Measurements from ENCODE around the gene JAK3. TPM values are rescaled to one million over a fixed set of nuclear protein-coding genes. Genes with fewer than 3 reads are reported as not detected.

The JAK3 gene
- total and polyA plus RNA-seq, 10 of the 15 experiments (the other 5 are each of a cell fraction or from before 2014, with no cell fraction given), result 7.8 to 67.9 (median 33.3) TPM

DNA sequence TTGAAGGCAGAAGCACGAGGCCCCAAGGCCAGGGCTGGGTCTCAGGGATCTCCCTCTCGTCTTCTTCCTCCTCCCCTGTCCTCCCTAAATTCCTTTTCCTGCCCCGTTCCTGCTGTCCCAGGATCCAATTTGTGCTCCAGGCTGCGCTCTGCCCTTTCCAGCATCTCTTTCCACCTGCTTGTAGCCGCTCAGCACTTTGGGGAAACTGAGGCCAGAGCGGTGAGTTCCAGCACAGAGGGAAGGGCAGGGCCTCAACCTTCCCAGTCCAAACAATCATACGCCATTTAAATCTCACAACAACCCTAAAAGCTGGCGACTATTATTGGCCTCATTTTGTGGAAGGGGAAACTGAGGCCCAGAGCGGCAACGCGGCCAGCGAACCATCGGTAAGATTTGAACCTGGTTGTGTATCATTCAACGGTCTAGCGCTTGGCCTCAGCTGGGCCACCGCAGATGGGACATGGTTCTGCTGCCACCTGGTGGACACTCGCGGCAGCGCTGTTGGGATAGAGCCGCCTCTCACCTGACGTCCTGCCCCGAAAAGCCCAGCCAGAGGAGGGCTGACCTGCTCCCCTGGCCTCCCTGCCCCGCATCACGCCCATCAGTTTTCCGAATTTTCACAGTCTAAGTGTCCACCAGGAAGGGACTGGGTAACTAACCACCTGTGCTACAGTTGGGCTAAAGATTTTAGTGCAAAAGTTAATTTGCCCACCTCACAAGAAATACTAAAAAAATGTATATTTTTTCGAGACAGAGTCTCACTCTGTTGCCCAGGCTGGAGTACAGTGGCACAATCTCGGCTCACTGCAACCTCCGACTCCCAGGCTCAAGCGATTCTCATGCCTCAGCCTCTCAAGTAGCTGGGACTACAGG lies 7.7 kb upstream of the JAK3 start (continued):
- TF ChIP-seq FOS (IDR thresholded peaks at IDR 0.05; ENCODE audit: borderline replicate concordance, extremely low read depth, insufficient read length), result no peak
- no peak for TF ChIP-seq ZNF217 (IDR thresholded peaks at IDR 0.05)
- no peak for TF ChIP-seq USF2 (IDR thresholded peaks at IDR 0.05; ENCODE audit: borderline replicate concordance, low read depth, low read length)
- TF ChIP-seq RAD51 (IDR thresholded peaks at IDR 0.05), result no peak
- TF ChIP-seq SREBF1 (IDR thresholded peaks at IDR 0.05; ENCODE audit: low read length), result no peak
- no peak for TF ChIP-seq DPF2 (IDR thresholded peaks at IDR 0.05)
- TF ChIP-seq SREBF2 (IDR thresholded peaks at IDR 0.05; ENCODE audit: low read length), result no peak
- TF ChIP-seq SUZ12 (IDR thresholded peaks at IDR 0.05; ENCODE audit: unreplicated experiment), result no peak
- no peak for TF ChIP-seq RELB (IDR thresholded peaks at IDR 0.05; ENCODE audit: low read depth)
- TF ChIP-seq IKZF1 (conservative IDR thresholded peaks at IDR 0.05), result no peak
- TF ChIP-seq E2F4 (IDR thresholded peaks at IDR 0.05; ENCODE audit: low read depth, low read length), result no peak
- no peak for TF ChIP-seq MYB (IDR thresholded peaks at IDR 0.05; ENCODE audit: borderline replicate concordance, low read depth, low read length)
- no peak for TF ChIP-seq NFXL1 (IDR thresholded peaks at IDR 0.05; ENCODE audit: borderline replicate concordance)
- no peak for TF ChIP-seq GABPA (IDR thresholded peaks at IDR 0.05; ENCODE audit: low read depth)
- no peak for TF ChIP-seq CBFB (IDR thresholded peaks at IDR 0.05; ENCODE audit: low read depth)
- TF ChIP-seq, protein P1, sequence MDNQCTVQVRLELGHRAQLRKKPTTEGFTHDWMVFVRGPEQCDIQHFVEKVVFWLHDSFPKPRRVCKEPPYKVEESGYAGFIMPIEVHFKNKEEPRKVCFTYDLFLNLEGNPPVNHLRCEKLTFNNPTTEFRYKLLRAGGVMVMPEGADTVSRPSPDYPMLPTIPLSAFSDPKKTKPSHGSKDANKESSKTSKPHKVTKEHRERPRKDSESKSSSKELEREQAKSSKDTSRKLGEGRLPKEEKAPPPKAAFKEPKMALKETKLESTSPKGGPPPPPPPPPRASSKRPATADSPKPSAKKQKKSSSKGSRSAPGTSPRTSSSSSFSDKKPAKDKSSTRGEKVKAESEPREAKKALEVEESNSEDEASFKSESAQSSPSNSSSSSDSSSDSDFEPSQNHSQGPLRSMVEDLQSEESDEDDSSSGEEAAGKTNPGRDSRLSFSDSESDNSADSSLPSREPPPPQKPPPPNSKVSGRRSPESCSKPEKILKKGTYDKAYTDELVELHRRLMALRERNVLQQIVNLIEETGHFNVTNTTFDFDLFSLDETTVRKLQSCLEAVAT (IDR thresholded peaks at IDR 0.05), result no peak
- no peak for TF ChIP-seq SP1 (IDR thresholded peaks at IDR 0.05; ENCODE audit: low read depth, low read length)
- TF ChIP-seq CBX5 (IDR thresholded peaks at IDR 0.05; ENCODE audit: low read depth), result no peak
- no peak for TF ChIP-seq REST (IDR thresholded peaks at IDR 0.05; ENCODE audit: low read depth, low read length)
- TF ChIP-seq ZZZ3 (IDR thresholded peaks at IDR 0.05; ENCODE audit: control insufficient read depth, insufficient read length, low read depth), result no peak
- TF ChIP-seq SIX5 (IDR thresholded peaks at IDR 0.05; ENCODE audit: low read depth, low read length, severe bottlenecking), result no peak

Data from GM12878 (cell line).